WTC11 (cell line): ENCODE data around the gene FGF21. TPM values are rescaled to one million over a fixed set of nuclear protein-coding genes. Genes with fewer than 3 reads are reported as not detected.

ENCODE experiments used
- ATAC-seq: fragments of 200-7000 bp; cut with Tn5 transposase; 2 replicates; pipeline ENCODE4 v1.10.0; 2021; ENCODE audit warnings: mild to moderate bottlenecking, moderate library complexity
- CTCF ChIA-PET: fragments of 300-600 bp; sonication (Branson Sonifier 250); formaldehyde crosslinking; loops from one replicate; lab custom pipeline; 2021; ENCODE audit warnings: antibody characterized with exemption; lab: Charles Lee
- POLR2A ChIA-PET: fragments of 350-600 bp; sonication (Branson Sonifier 250); formaldehyde crosslinking; loops from one replicate; lab custom pipeline; 2021; ENCODE audit warnings: antibody characterized with exemption; lab: Charles Lee
- DNase-seq: peaks from one replicate; pipeline ENCODE4 v3.0.0; 2021; ENCODE audit warnings: low spot score
- H3K27ac Mint-ChIP-seq: 2 replicates; pipeline ENCODE4 v1.8.0; 2021; ENCODE audit warnings: mixed read lengths
- H3K27me3 Mint-ChIP-seq: 2 replicates; pipeline ENCODE4 v1.8.0; 2021; ENCODE audit warnings: low read depth, mild to moderate bottlenecking, moderate library complexity, mixed read lengths
- H3K36me3 Mint-ChIP-seq: 2 replicates; pipeline ENCODE4 v1.8.0; 2021; ENCODE audit warnings: mixed read lengths
- H3K4me1 Mint-ChIP-seq: 2 replicates; pipeline ENCODE4 v1.8.0; 2022; ENCODE audit warnings: mixed read lengths
- H3K4me3 Mint-ChIP-seq: 2 replicates; pipeline ENCODE4 v1.8.0; 2021; ENCODE audit warnings: mild to moderate bottlenecking, moderate library complexity, mixed read lengths
- H3K9me3 Mint-ChIP-seq: 2 replicates; pipeline ENCODE4 v1.8.0; 2021; ENCODE audit warnings: mixed read lengths
- CREM ChIP-seq: sonication (generic); formaldehyde crosslinking; IDR thresholded peaks from 2 replicates; pipeline ENCODE4 v1.8.1; 2022; ENCODE audit warnings: mild to moderate bottlenecking, missing genetic modification reagents, moderate library complexity
- EMX1 ChIP-seq: fragments of 250-450 bp; sonication (Bioruptor Pico); IDR thresholded peaks from 2 replicates; pipeline ENCODE4 v1.8.0; 2021; ENCODE audit warnings: mild to moderate bottlenecking
- ESRRA ChIP-seq: sonication (generic); formaldehyde crosslinking; IDR thresholded peaks from 2 replicates; pipeline ENCODE4 v1.8.1; 2022; ENCODE audit warnings: mild to moderate bottlenecking, missing genetic modification reagents, borderline replicate concordance
- JAZF1 ChIP-seq: fragments of 250-450 bp; sonication (Bioruptor Pico); IDR thresholded peaks from 2 replicates; pipeline ENCODE4 v1.9.0; 2021; ENCODE audit warnings: moderate library complexity, mild to moderate bottlenecking, inconsistent platforms
- JUN ChIP-seq: sonication (generic); formaldehyde crosslinking; IDR thresholded peaks from 2 replicates; pipeline ENCODE4 v1.8.0; 2023; ENCODE audit warnings: mild to moderate bottlenecking, missing genetic modification reagents
- NFATC4 ChIP-seq: fragments of 250-450 bp; sonication (Bioruptor Pico); IDR thresholded peaks from 2 replicates; pipeline ENCODE4 v1.9.0; 2021; ENCODE audit warnings: mild to moderate bottlenecking
- PRDM15 ChIP-seq: sonication (generic); formaldehyde crosslinking; IDR thresholded peaks from 2 replicates; pipeline ENCODE4 v1.8.0; 2022; ENCODE audit warnings: missing genetic modification reagents
- PREB ChIP-seq: sonication (generic); formaldehyde crosslinking; IDR thresholded peaks from 2 replicates; pipeline ENCODE4 v1.8.1; 2022; ENCODE audit warnings: mild to moderate bottlenecking, missing genetic modification reagents, moderate library complexity, borderline replicate concordance
- RELA ChIP-seq: sonication (generic); formaldehyde crosslinking; IDR thresholded peaks from 2 replicates; pipeline ENCODE4 v1.8.1; 2022; ENCODE audit warnings: missing genetic modification reagents, mild to moderate bottlenecking, borderline replicate concordance
- RORB ChIP-seq: fragments of 250-450 bp; sonication (Bioruptor Pico); IDR thresholded peaks from 2 replicates; pipeline ENCODE4 v1.9.0; 2021; ENCODE audit warnings: mild to moderate bottlenecking
- SMAD3 ChIP-seq: sonication (generic); formaldehyde crosslinking; IDR thresholded peaks from 2 replicates; pipeline ENCODE4 v1.8.0; 2022; ENCODE audit warnings: missing genetic modification reagents, mild to moderate bottlenecking, borderline replicate concordance
- TP53 ChIP-seq: sonication (generic); formaldehyde crosslinking; IDR thresholded peaks from 2 replicates; pipeline ENCODE4 v1.8.1; 2023; ENCODE audit warnings: mild to moderate bottlenecking, missing genetic modification reagents
- USF2 ChIP-seq: sonication (generic); formaldehyde crosslinking; IDR thresholded peaks from 2 replicates; pipeline ENCODE4 v1.8.1; 2023; ENCODE audit warnings: mild to moderate bottlenecking, missing genetic modification reagents, moderate library complexity
- ZBTB43 ChIP-seq: sonication (generic); formaldehyde crosslinking; IDR thresholded peaks from 2 replicates; pipeline ENCODE4 v1.8.1; 2023; ENCODE audit warnings: mild to moderate bottlenecking, missing genetic modification reagents
- ZNF219 ChIP-seq: sonication (generic); formaldehyde crosslinking; IDR thresholded peaks from 2 replicates; pipeline ENCODE4 v1.8.0; 2023; ENCODE audit warnings: missing genetic modification reagents, mild to moderate bottlenecking, borderline replicate concordance
- ZNF232 ChIP-seq: sonication (generic); formaldehyde crosslinking; IDR thresholded peaks from 2 replicates; pipeline ENCODE4 v1.8.0; 2022; ENCODE audit warnings: mild to moderate bottlenecking, missing genetic modification reagents
- ZNF396 ChIP-seq: fragments of 250-450 bp; sonication (Bioruptor Pico); IDR thresholded peaks from 2 replicates; pipeline ENCODE4 v1.8.0; 2021; ENCODE audit warnings: mild to moderate bottlenecking, moderate library complexity, borderline replicate concordance
- total RNA-seq: library from RNA; stranded (reverse); gene quantifications from 3 replicates; pipeline ENCODE4 v1.2.3, GENCODE V29; 2021
- TF ChIP-seq, protein P1 (sequence below): sonication (generic); formaldehyde crosslinking; IDR thresholded peaks from 2 replicates; pipeline ENCODE4 v1.8.1; 2022; ENCODE audit warnings: missing genetic modification reagents, borderline replicate concordance
- TF ChIP-seq, protein P2 (sequence below): fragments of 200-600 bp; IDR thresholded peaks from 2 replicates; pipeline ENCODE4 v1.8.0; 2022; ENCODE audit warnings: antibody characterized with exemption
- TF ChIP-seq, protein P3 (sequence below): sonication (generic); formaldehyde crosslinking; IDR thresholded peaks from 2 replicates; pipeline ENCODE4 v1.8.0; 2022; ENCODE audit warnings: mild to moderate bottlenecking, missing genetic modification reagents
- TF ChIP-seq, protein P4 (sequence below): sonication (generic); formaldehyde crosslinking; IDR thresholded peaks from 2 replicates; pipeline ENCODE4 v1.8.1; 2023; ENCODE audit warnings: mild to moderate bottlenecking, missing genetic modification reagents, moderate library complexity
- TF ChIP-seq, protein P5 (sequence below): sonication (generic); formaldehyde crosslinking; IDR thresholded peaks from 2 replicates; pipeline ENCODE4 v1.8.1; 2023; ENCODE audit warnings: mild to moderate bottlenecking, moderate library complexity, missing genetic modification reagents

Gene FGF21
- total RNA-seq, 1 experiment from 2014 or later = 0.26 TPM

- TF ChIP-seq CREM (CRISPR knock-in tag) (no peak), EMX1 (CRISPR knock-in tag) (0 out of 2 replicates have a peak, but pooled peaks have one; percentile 9), SMAD3 (CRISPR knock-in tag) (no peak), ZNF219 (no peak)
- TF ChIP-seq, protein P1, sequence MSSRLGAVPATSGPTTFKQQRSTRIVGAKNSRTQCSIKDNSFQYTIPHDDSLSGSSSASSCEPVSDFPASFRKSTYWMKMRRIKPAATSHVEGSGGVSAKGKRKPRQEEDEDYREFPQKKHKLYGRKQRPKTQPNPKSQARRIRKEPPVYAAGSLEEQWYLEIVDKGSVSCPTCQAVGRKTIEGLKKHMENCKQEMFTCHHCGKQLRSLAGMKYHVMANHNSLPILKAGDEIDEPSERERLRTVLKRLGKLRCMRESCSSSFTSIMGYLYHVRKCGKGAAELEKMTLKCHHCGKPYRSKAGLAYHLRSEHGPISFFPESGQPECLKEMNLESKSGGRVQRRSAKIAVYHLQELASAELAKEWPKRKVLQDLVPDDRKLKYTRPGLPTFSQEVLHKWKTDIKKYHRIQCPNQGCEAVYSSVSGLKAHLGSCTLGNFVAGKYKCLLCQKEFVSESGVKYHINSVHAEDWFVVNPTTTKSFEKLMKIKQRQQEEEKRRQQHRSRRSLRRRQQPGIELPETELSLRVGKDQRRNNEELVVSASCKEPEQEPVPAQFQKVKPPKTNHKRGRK (CRISPR knock-in tag) = no peak
- TF ChIP-seq, protein P2, sequence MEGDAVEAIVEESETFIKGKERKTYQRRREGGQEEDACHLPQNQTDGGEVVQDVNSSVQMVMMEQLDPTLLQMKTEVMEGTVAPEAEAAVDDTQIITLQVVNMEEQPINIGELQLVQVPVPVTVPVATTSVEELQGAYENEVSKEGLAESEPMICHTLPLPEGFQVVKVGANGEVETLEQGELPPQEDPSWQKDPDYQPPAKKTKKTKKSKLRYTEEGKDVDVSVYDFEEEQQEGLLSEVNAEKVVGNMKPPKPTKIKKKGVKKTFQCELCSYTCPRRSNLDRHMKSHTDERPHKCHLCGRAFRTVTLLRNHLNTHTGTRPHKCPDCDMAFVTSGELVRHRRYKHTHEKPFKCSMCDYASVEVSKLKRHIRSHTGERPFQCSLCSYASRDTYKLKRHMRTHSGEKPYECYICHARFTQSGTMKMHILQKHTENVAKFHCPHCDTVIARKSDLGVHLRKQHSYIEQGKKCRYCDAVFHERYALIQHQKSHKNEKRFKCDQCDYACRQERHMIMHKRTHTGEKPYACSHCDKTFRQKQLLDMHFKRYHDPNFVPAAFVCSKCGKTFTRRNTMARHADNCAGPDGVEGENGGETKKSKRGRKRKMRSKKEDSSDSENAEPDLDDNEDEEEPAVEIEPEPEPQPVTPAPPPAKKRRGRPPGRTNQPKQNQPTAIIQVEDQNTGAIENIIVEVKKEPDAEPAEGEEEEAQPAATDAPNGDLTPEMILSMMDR = no peak
These were observed at the start of gene FGF21 (continued) for GRCh38 chr19:48755084-48755641.

GRCh38 chr19:48708471-48708870, 46.9 kb upstream of the FGF21 start:
- Mint-ChIP-seq H3K27ac (no peak overlapping the region), H3K4me1 (peaks cover 16% of the 10 kb centered on the region), H3K9me3 (peaks cover 7% of the 10 kb centered on the region), H3K36me3 (peaks cover 25% of the 10 kb centered on the region), H3K4me3 (no peak overlapping the region), H3K27me3 (peaks cover 3% of the 10 kb centered on the region; the same call in 1 of the 2 replicates)
- CTCF ChIA-PET = interaction anchor here (1.0 kb wide), 1 partner anchor 33 kb away, joined by 3 read pairs; no protein-coding TSS in a partner anchor
- POLR2A ChIA-PET = no interaction called here
- no peak for DNase-seq
- ATAC-seq = peak; percentile 50
- TF ChIP-seq JAZF1 (CRISPR knock-in tag) (no peak), RORB (CRISPR knock-in tag) (no peak), PREB (CRISPR knock-in tag) (no peak), USF2 (peak; percentile 63), NFATC4 (CRISPR knock-in tag) (no peak), JUN (no peak), ZBTB43 (CRISPR knock-in tag) (no peak), PRDM15 (CRISPR knock-in tag) (peak; percentile 77), ZNF232 (no peak), SMAD3 (CRISPR knock-in tag) (no peak), TP53 (no peak), ESRRA (CRISPR knock-in tag) (no peak), RELA (CRISPR knock-in tag) (no peak), ZNF219 (no peak), EMX1 (CRISPR knock-in tag) (no peak), ZNF396 (CRISPR knock-in tag) (no peak)
- TF ChIP-seq, protein P3, sequence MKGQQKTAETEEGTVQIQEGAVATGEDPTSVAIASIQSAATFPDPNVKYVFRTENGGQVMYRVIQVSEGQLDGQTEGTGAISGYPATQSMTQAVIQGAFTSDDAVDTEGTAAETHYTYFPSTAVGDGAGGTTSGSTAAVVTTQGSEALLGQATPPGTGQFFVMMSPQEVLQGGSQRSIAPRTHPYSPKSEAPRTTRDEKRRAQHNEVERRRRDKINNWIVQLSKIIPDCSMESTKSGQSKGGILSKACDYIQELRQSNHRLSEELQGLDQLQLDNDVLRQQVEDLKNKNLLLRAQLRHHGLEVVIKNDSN = peak; percentile 32; the same call in 1 of the 2 replicates
- TF ChIP-seq, protein P4, sequence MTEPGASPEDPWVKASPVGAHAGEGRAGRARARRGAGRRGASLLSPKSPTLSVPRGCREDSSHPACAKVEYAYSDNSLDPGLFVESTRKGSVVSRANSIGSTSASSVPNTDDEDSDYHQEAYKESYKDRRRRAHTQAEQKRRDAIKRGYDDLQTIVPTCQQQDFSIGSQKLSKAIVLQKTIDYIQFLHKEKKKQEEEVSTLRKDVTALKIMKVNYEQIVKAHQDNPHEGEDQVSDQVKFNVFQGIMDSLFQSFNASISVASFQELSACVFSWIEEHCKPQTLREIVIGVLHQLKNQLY (CRISPR knock-in tag) = no peak
- TF ChIP-seq, protein P5, sequence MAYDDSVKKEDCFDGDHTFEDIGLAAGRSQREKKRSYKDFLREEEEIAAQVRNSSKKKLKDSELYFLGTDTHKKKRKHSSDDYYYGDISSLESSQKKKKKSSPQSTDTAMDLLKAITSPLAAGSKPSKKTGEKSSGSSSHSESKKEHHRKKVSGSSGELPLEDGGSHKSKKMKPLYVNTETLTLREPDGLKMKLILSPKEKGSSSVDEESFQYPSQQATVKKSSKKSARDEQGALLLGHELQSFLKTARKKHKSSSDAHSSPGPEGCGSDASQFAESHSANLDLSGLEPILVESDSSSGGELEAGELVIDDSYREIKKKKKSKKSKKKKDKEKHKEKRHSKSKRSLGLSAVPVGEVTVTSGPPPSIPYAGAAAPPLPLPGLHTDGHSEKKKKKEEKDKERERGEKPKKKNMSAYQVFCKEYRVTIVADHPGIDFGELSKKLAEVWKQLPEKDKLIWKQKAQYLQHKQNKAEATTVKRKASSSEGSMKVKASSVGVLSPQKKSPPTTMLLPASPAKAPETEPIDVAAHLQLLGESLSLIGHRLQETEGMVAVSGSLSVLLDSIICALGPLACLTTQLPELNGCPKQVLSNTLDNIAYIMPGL (CRISPR knock-in tag) = no peak
